HEK293T (cell line): ENCODE data around the gene PEX11B.
"Not testable (repeated sequence)": the region's sequence is repeated elsewhere in the genome, so short reads cannot be mapped to it uniquely, and the experiment has no call there.

Source experiments
- CTCF ChIA-PET: fragments of 350-600 bp; formaldehyde crosslinking; extraction: SDS; loops from one replicate; lab custom pipeline; 2021; ENCODE audit warnings: antibody characterized with exemption, inconsistent platforms; lab: Yijun Ruan, JAX
- POLR2A ChIA-PET: fragments of 350-600 bp; formaldehyde crosslinking; extraction: SDS; loops from one replicate; lab custom pipeline; 2020; ENCODE audit warnings: antibody characterized with exemption, inconsistent platforms; lab: Yijun Ruan, JAX
- DNase-seq: peaks from one replicate; pipeline ENCODE4 v3.0.0; 2012; ENCODE audit warnings: mixed read lengths; ENCODE audit errors: extremely low spot score
- ARNT ChIP-seq: fragments of 450-650 bp; IDR thresholded peaks from 2 replicates; pipeline ENCODE4 v1.6.1; 2017; ENCODE audit warnings: mild to moderate bottlenecking
- BHLHE40 ChIP-seq: fragments of 450-650 bp; IDR thresholded peaks from 2 replicates; pipeline ENCODE4 v1.6.1; 2016; ENCODE audit warnings: mild to moderate bottlenecking, moderate library complexity, borderline replicate concordance
- ELF4 ChIP-seq: fragments of 450-650 bp; IDR thresholded peaks from 2 replicates; pipeline ENCODE4 v1.6.1; 2017; ENCODE audit warnings: antibody characterized with exemption
- FOXA1 ChIP-seq: fragments of 450-650 bp; IDR thresholded peaks from 2 replicates; pipeline ENCODE4 v1.6.1; 2016; ENCODE audit warnings: mild to moderate bottlenecking
- FOXK2 ChIP-seq: fragments of 450-650 bp; IDR thresholded peaks from 2 replicates; pipeline ENCODE4 v1.6.1; 2016; ENCODE audit warnings: mild to moderate bottlenecking
- FOXM1 ChIP-seq: fragments of 450-650 bp; IDR thresholded peaks from 2 replicates; pipeline ENCODE4 v1.6.1; 2017; ENCODE audit warnings: mild to moderate bottlenecking, borderline replicate concordance
- HDGF ChIP-seq: fragments of 450-650 bp; IDR thresholded peaks from 2 replicates; pipeline ENCODE4 v1.6.1; 2017; ENCODE audit warnings: antibody characterized with exemption, borderline replicate concordance
- L3MBTL2 ChIP-seq: fragments of 450-650 bp; conservative IDR thresholded peaks from 2 replicates; pipeline ENCODE4 v1.6.1; 2016; ENCODE audit warnings: mild to moderate bottlenecking
- LEF1 ChIP-seq: fragments of 450-650 bp; IDR thresholded peaks from 2 replicates; pipeline ENCODE4 v1.6.1; 2017; ENCODE audit warnings: mild to moderate bottlenecking, borderline replicate concordance
- NFRKB ChIP-seq: fragments of 450-650 bp; IDR thresholded peaks from 2 replicates; pipeline ENCODE4 v1.6.1; 2016; ENCODE audit warnings: mild to moderate bottlenecking, moderate library complexity
- PKNOX1 ChIP-seq: fragments of 450-650 bp; IDR thresholded peaks from 2 replicates; pipeline ENCODE4 v1.6.1; 2016
- SP1 ChIP-seq: fragments of 450-650 bp; IDR thresholded peaks from 2 replicates; pipeline ENCODE4 v1.6.1; 2017
- SUZ12 ChIP-seq: fragments of 450-650 bp; IDR thresholded peaks from 2 replicates; pipeline ENCODE4 v1.6.1; 2016; ENCODE audit warnings: mild to moderate bottlenecking
- TARDBP ChIP-seq: fragments of 450-650 bp; IDR thresholded peaks from 2 replicates; pipeline ENCODE4 v1.6.1; 2016
- ZNF384 ChIP-seq: fragments of 450-650 bp; IDR thresholded peaks from 2 replicates; pipeline ENCODE4 v1.6.1; 2016

The PEX11B gene

DNA sequence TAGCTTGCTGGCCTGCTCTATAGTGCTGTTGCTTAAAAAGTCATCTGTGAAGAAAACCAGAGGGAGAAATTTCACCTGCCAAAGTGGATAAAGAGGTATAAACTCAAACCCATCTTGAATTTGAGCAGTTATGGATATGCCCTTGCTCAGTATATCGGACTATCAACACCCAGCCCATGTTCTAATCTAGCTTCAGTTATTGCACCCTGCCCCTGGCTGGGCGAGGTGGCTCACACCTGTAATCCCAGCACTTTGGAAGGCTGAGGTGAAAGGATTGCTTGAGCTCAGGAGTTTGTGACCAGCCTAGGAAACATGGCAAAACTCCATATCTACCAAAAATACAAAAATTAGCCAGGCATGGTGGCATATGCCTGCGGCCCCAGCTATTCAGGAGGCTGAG, 26.0 kb upstream of the PEX11B start:
- ChIA-PET POLR2A (interaction anchor here (0.6 to 1.5 kb wide), 3 partner anchors 13 to 20 kb away, joined by 3 to 5 read pairs (median 4); partner anchors contain the start of genes ANKRD34A, LIX1L, POLR3GL and RBM8A), CTCF (no interaction called here)
- TF ChIP-seq FOXA1, result no peak
- TF ChIP-seq ZNF384, result no peak
- no peak for TF ChIP-seq PKNOX1
- TF ChIP-seq L3MBTL2, result no peak
- TF ChIP-seq BHLHE40, result no peak
- TF ChIP-seq TARDBP, result no peak
- no peak for DNase-seq

DNA sequence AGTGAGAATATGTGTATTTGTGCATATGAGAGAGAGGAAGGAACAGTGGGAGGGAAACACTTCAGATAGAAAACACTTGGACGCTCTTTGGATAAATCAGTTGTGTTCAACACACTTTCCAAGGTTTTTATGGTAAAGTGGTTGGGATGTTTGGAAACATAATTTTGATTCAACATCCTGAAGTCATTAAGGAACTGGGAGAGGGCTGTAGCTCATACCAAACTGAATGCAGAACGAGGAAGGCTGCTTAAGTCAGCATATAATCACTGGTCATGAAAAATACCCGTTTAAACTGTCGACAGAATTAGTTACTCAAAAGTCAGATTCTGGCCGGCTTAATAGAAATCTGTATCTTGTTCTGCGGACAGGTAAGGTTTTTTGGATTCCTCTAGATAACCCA, 24.4 kb upstream of the PEX11B start:
- POLR2A ChIA-PET, result interaction anchor here (0.9 to 3.4 kb wide), 4 partner anchors 11 to 21 kb away, joined by 3 to 20 read pairs (median 12); partner anchors contain the start of genes ANKRD34A, LIX1L, POLR3GL and RBM8A
- TF ChIP-seq L3MBTL2 (no peak), HDGF (no peak), LEF1 (no peak), FOXK2 (no peak), PKNOX1 (no peak), ELF4 (no peak), ARNT (no peak), SUZ12 (no peak), ZNF384 (no peak), TARDBP (no peak), FOXM1 (no peak), BHLHE40 (no peak), SP1 (no peak), NFRKB (no peak)
- CTCF ChIA-PET, result interaction anchor here (0.9 to 1.5 kb wide), 2 partner anchors 16 to 51 kb away, joined by 4 read pairs; partner anchors contain the start of gene RBM8A
- DNase-seq, result no peak

GRCh38 chr1:145942405-145942804, 23.9 kb upstream of the PEX11B start:
- POLR2A ChIA-PET, result interaction anchor here (0.9 to 3.4 kb wide), 4 partner anchors 12 to 22 kb away, joined by 3 to 20 read pairs (median 12); partner anchors contain the start of genes ANKRD34A, LIX1L, POLR3GL and RBM8A
- no peak for DNase-seq
- TF ChIP-seq FOXK2 (no peak), PKNOX1 (peak; percentile 89), L3MBTL2 (no peak)
- CTCF ChIA-PET, result interaction anchor here (0.9 kb wide), 1 partner anchor 15 kb away, joined by 4 read pairs; the partner anchor contains the start of gene RBM8A

DNA sequence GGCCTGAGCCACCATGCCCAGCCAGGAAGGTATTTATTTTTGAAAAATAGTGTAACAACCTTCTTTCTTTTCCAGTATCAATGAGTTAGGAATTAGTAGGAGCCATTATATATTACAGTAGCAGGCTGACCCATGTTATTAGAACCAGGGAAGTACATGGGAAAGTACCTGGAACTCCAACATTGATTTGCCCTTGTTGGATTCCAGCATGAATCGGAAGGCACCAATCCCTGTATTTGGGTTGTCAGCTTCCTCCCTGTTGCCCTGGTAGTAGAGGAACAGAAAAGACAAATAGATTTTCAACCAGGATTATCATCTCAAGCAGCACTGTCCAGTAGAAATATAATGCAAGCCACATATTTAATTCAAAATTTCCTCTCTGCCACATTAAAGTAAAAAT, 18.9 kb upstream of the PEX11B start:
- TF ChIP-seq SUZ12 (no peak), ARNT (no peak), ZNF384 (no peak)
- CTCF ChIA-PET, result no interaction called here
- no peak for DNase-seq
- POLR2A ChIA-PET, result interaction anchor here (2.5 kb wide), 1 partner anchor 27 kb away, joined by 10 read pairs; the partner anchor contains the start of genes ANKRD34A and POLR3GL

DNA sequence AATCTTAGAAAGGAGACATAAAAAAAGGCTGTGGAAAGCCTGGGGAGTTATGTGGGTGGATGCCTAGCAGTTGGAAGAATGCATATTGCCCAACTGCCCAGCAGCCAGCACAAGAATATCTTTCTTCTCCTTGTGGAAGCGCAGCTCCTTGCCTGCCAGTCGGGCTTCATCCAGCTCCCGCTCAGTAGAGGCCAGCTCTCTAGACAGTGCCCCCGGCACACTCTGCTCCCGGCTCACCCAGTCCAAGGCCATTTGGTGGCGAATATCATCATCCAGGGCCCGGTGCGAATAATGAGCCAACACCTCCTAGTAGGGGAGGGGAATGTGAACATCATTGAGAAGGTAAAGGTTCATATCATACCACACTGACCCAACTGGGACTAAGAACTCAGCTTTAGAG, 17.7 kb upstream of the PEX11B start:
- CTCF ChIA-PET, result no interaction called here
- POLR2A ChIA-PET, result interaction anchor here (0.9 to 2.5 kb wide), 3 partner anchors 9 to 77 kb away, joined by 3 to 14 read pairs (median 10); partner anchors contain the start of genes ANKRD34A, PIAS3, POLR3GL and RBM8A
- DNase-seq, result no peak
- no peak for TF ChIP-seq ZNF384

DNA sequence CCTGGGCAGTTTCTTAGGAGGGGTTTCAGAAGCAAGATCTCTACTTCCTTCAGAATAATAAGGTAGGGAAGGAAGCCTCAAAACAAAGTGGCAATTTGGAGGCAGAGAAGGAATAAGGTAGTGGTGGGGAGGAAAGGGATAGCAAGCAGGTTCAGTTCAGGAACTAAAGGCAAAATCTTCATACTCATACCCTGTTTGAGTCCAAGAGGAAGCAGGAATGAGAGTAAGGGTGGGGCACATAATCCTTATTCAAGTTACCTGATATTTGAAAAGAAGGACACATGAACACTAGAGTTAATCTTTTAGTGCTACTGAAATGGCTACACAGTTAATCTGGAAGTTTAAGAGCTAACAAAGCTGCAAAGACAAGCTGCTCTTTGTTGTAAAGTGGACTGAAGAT, 17.2 kb upstream of the PEX11B start:
- CTCF ChIA-PET, result no interaction called here
- TF ChIP-seq SP1, result no peak
- TF ChIP-seq BHLHE40, result no peak
- no peak for TF ChIP-seq NFRKB
- no peak for TF ChIP-seq ARNT
- no peak for TF ChIP-seq L3MBTL2
- no peak for TF ChIP-seq HDGF
- no peak for TF ChIP-seq ELF4
- no peak for TF ChIP-seq LEF1
- TF ChIP-seq PKNOX1, result no peak
- POLR2A ChIA-PET, result interaction anchor here (1.2 to 2.5 kb wide), 2 partner anchors 8 to 29 kb away, joined by 10 to 14 read pairs; partner anchors contain the start of genes ANKRD34A, POLR3GL and RBM8A
- no peak for DNase-seq

- POLR2A ChIA-PET, result interaction anchor here (1.3 kb wide), 1 partner anchor 32 kb away, joined by 4 read pairs; the partner anchor contains the start of genes ANKRD34A and POLR3GL
- DNase-seq, CTCF ChIA-PET: not testable (repeated sequence)
Observed at GRCh38 chr1:145932522-145933009, 14.0 kb upstream of the PEX11B start.
